Mammary epithelial cell (primary cell): ENCODE data around the gene PPFIA2.

ENCODE experiments used
- EZH2 ChIP-seq: IDR thresholded peaks from 2 replicates; pipeline ENCODE4 v1.6.1; 2012; ENCODE audit warnings: low read length, inconsistent platforms, borderline replicate concordance
- TF ChIP-seq, protein P1 (sequence below), 2 donors: IDR thresholded peaks in 1 of 2; conservative IDR thresholded peaks in 1 of 2; 2 replicates each; pipeline ENCODE4 v1.5.1; 2011 to 2012; ENCODE audit warnings: inconsistent platforms in 2 of 2, low read length in 2 of 2, mild to moderate bottlenecking in 2 of 2, control low read depth in 1 of 2, low read depth in 1 of 2; ENCODE audit not compliant: insufficient read depth in 1 of 2; ENCODE audit errors: extremely low read depth in 1 of 2

DNA sequence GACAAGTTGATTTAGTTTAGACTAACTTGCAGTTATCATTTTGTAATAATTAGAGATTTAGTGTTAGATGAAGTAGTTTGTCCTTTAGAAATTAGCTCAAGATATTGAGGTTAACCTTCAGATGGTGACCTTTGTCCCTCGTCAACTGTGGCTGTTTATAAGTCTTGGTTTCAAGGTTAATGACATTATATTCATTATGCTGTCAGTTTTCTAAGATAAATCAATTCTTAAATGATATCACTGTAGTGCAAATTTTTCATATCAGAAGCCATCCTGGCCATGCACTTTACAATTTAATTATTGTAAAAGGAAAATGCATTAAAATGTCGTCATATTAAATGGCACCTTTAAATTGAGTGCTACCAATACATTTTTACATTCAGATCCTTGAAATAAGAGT, 19.6 kb upstream of the PPFIA2 start:
- TF ChIP-seq, protein P1, sequence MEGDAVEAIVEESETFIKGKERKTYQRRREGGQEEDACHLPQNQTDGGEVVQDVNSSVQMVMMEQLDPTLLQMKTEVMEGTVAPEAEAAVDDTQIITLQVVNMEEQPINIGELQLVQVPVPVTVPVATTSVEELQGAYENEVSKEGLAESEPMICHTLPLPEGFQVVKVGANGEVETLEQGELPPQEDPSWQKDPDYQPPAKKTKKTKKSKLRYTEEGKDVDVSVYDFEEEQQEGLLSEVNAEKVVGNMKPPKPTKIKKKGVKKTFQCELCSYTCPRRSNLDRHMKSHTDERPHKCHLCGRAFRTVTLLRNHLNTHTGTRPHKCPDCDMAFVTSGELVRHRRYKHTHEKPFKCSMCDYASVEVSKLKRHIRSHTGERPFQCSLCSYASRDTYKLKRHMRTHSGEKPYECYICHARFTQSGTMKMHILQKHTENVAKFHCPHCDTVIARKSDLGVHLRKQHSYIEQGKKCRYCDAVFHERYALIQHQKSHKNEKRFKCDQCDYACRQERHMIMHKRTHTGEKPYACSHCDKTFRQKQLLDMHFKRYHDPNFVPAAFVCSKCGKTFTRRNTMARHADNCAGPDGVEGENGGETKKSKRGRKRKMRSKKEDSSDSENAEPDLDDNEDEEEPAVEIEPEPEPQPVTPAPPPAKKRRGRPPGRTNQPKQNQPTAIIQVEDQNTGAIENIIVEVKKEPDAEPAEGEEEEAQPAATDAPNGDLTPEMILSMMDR (conservative IDR thresholded peaks at IDR 0.05 in 1 of 2, IDR thresholded peaks at IDR 0.05 in 1 of 2; ENCODE audit: extremely low read depth in 1 of 2, insufficient read depth in 1 of 2, low read depth in 1 of 2, low read length in 2 of 2) = no peak
- TF ChIP-seq EZH2 = no peak
